ENCODE measurements around the gene ATF7IP. TPM values are rescaled to one million over a fixed set of nuclear protein-coding genes. Genes with fewer than 3 reads are reported as not detected.

The ATF7IP gene
- total and polyA plus RNA-seq, 10 donors, result 10.2 to 170 (median 111) TPM

DNA sequence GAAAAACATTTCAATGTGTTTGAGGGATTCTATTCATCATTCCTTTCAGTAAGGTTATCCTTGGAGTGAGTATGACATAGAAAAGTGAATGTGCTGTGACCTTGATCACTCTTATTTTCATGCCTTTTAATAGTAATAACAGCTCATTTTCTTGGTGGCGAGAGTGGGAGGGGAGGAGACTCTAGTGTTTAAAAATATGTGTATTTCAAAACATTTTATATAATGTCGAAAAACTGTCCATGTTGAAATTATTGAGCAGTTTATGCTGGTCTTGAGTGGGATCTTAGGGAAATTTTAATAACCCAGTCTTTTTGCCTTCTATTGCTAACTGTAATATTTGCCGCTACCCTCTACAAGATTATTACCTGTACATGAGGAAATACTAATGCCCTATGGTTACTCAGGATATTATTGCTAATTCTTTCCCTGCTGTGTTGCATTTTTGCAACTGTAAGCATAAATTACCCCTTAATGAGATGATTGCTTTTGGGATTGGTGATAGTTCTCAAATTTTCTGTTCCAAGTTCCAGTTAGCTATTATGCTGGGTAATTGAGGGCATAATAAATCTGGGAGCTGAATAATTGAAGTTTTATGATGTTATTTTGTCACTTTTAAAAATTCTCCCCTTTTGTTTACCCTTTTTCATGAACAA, 21.9 kb downstream of the ATF7IP start:
- Histone ChIP-seq H3K36me3 (peaks cover 0 to 51% (median 4%) of the 10 kb centered on the region in 6 donors), H3K4me3 (peak overlapping the region in 4 of 8 donors; percentile 2 to 47 (median 21)), H3K27ac (peak overlapping the region; percentile 43 to 81 (median 76)), H3K4me1 (peaks cover 28 to 100% (median 74%) of the 10 kb centered on the region in 6 donors), H3K27me3 (replicated peaks in 1 of 7) (no peaks in the 10 kb centered on the region), H3K9me3 (peaks cover 0 to 20% (median 0%) of the 10 kb centered on the region in 8 donors)
- TF ChIP-seq POLR2AphosphoS5 (IDR thresholded peaks at IDR 0.05) (no peak), POLR2A (IDR thresholded peaks at IDR 0.05) (no peak)
- TF ChIP-seq, protein P1, sequence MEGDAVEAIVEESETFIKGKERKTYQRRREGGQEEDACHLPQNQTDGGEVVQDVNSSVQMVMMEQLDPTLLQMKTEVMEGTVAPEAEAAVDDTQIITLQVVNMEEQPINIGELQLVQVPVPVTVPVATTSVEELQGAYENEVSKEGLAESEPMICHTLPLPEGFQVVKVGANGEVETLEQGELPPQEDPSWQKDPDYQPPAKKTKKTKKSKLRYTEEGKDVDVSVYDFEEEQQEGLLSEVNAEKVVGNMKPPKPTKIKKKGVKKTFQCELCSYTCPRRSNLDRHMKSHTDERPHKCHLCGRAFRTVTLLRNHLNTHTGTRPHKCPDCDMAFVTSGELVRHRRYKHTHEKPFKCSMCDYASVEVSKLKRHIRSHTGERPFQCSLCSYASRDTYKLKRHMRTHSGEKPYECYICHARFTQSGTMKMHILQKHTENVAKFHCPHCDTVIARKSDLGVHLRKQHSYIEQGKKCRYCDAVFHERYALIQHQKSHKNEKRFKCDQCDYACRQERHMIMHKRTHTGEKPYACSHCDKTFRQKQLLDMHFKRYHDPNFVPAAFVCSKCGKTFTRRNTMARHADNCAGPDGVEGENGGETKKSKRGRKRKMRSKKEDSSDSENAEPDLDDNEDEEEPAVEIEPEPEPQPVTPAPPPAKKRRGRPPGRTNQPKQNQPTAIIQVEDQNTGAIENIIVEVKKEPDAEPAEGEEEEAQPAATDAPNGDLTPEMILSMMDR (IDR thresholded peaks at IDR 0.05 in 8 of 11, conservative IDR thresholded peaks at IDR 0.05 in 3 of 11), result no peak
- no peak for DNase-seq
- intact Hi-C loops (cut with DNase I; ENCODE audit: low total_unique reads), result no loop called here
- 44 to 75% (median 70%) methylated on average over 3 of the region's 3 CpGs for WGBS, 5 donors

DNA sequence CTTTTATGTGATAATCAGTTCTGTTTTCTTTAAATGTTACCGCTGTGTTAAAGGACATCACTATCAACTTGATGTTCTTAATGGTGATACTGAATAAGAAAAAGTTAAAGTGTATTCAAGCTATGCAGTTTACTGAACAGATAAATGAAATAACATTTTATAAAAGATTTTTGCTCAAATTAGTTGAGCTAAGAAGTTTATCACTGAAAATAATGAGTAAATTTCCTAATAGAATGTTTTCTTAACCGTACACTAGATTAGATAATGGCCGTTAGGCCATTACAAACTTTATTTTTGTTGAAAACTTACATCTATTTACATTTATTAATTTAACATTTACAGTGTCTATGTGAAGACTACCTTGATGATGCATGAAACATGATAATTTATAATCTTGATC, 25.0 kb downstream of the ATF7IP start:
- H3K4me3 ChIP-seq, result no peak overlapping the region
- 82 to 88% (median 86%) methylated on average over 3 of the region's 3 CpGs for WGBS, 5 donors
- intact Hi-C loops (cut with DNase I; ENCODE audit: low total_unique reads), result no loop called here
- TF ChIP-seq POLR2AphosphoS5 (IDR thresholded peaks at IDR 0.05), result no peak
- TF ChIP-seq, protein P1 (IDR thresholded peaks at IDR 0.05 in 8 of 11, conservative IDR thresholded peaks at IDR 0.05 in 3 of 11), result no peak
- no peak for TF ChIP-seq POLR2A (IDR thresholded peaks at IDR 0.05)
- no peak for DNase-seq
- peaks cover 0 to 7% (median 0%) of the 10 kb centered on the region in 8 donors for H3K9me3 ChIP-seq
- H3K36me3 ChIP-seq, result peaks cover 0 to 32% (median 4%) of the 10 kb centered on the region in 6 donors
- no peaks in the 10 kb centered on the region for H3K27me3 ChIP-seq (replicated peaks in 1 of 7)
- H3K4me1 ChIP-seq, result peaks cover 26 to 100% (median 78%) of the 10 kb centered on the region in 6 donors
- H3K27ac ChIP-seq, result peak overlapping the region in 7 of 8 donors; percentile 16 to 78 (median 74)

DNA sequence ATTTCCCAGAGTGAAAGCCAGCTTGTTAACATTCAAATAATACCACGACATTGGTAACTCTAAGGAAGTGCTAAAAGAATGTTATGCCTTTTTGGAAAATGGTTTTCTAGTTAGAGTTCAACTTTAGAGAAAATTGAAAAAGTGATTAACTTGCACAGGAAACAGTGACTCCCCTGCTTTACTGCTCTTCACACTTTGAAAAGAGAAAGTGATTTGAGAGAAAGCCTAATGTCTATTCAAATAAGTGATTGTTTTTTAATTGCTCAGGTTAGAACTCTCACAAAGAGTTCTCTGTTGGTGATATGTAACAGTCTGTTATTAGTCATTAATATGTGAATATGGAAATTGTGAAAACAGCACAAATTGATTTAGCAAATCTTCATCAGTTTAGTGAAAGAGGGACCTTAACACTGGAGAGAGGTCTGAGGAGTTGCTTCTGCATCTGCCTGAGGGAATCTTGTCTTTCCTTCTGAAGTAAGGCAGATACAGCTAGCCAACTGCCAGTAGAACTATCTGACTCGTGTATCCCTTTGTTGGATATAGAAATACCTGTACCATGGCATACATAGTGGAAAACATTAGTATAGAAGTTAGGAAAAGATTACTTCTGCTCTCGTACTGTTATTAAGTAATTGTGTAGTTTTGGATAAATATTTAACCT, 25.5 kb downstream of the ATF7IP start:
- Histone ChIP-seq H3K27ac (peak overlapping the region in 7 of 8 donors; percentile 16 to 78 (median 74)), H3K36me3 (peaks cover 0 to 32% (median 4%) of the 10 kb centered on the region in 6 donors), H3K4me3 (no peak overlapping the region), H3K4me1 (peaks cover 26 to 100% (median 78%) of the 10 kb centered on the region in 6 donors), H3K9me3 (peaks cover 0 to 7% (median 0%) of the 10 kb centered on the region in 8 donors), H3K27me3 (replicated peaks in 1 of 7) (no peaks in the 10 kb centered on the region)
- DNase-seq, result no peak
- WGBS, 5 donors, result 25 to 35% (median 27%) methylated on average over 3 of the region's 3 CpGs
- TF ChIP-seq, protein P1 (IDR thresholded peaks at IDR 0.05 in 8 of 11, conservative IDR thresholded peaks at IDR 0.05 in 3 of 11), result no peak
- TF ChIP-seq POLR2AphosphoS5 (IDR thresholded peaks at IDR 0.05) (no peak), POLR2A (IDR thresholded peaks at IDR 0.05) (no peak)
- intact Hi-C loops (cut with DNase I; ENCODE audit: low total_unique reads), result no loop called here

DNA sequence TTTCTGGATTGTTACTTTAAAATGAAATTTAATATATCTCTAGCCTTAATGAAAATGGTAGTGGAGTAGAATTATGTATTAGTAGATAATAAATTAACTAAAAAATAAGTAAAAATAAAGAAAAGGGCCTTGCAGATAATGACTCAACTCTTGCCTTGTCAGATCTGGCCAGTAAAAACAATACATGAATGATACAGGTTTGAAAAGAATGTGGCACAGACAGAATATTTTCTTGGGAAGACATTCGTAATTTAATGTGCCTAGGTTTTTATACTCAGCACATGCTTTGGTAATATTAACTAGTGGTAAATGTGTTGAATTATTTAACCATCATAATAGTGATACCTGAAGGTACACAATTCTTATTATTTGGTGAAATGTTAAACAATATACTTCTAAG, 28.3 kb downstream of the ATF7IP start:
- 43 to 77% (median 67%) methylated on average over 1 of the region's 1 CpG for WGBS, 5 donors
- H3K4me3 ChIP-seq, result peak overlapping the region in 1 of 8 donors; percentile 51
- peak overlapping the region in 7 of 8 donors; percentile 64 to 85 (median 77) for H3K27ac ChIP-seq
- no peaks in the 10 kb centered on the region for H3K27me3 ChIP-seq (replicated peaks in 1 of 7)
- H3K4me1 ChIP-seq, result peaks cover 28 to 100% (median 78%) of the 10 kb centered on the region in 6 donors
- DNase-seq, result no peak
- TF ChIP-seq POLR2AphosphoS5 (IDR thresholded peaks at IDR 0.05) (no peak), POLR2A (IDR thresholded peaks at IDR 0.05) (no peak)
- TF ChIP-seq, protein P1 (IDR thresholded peaks at IDR 0.05 in 8 of 11, conservative IDR thresholded peaks at IDR 0.05 in 3 of 11), result no peak
- H3K9me3 ChIP-seq, result peaks cover 0 to 8% (median under 1%) of the 10 kb centered on the region in 8 donors
- H3K36me3 ChIP-seq, result peaks cover 0 to 24% (median 4%) of the 10 kb centered on the region in 6 donors
- intact Hi-C loops (cut with DNase I; ENCODE audit: low total_unique reads), result no loop called here
